Neuron (in vitro differentiated cells): ENCODE results near the gene LAMA2.

Source experiments
- H2AFZ ChIP-seq: one replicate; pipeline ENCODE4 v1.6.1; 2013; ENCODE audit warnings: low read depth, mild to moderate bottlenecking, inconsistent platforms, low read length, moderate library complexity
- H3K27me3 ChIP-seq: one replicate; pipeline ENCODE4 v1.6.1; 2013; ENCODE audit warnings: low read length; ENCODE audit not compliant: insufficient read depth
- H3K36me3 ChIP-seq: one replicate; pipeline ENCODE4 v1.6.1; 2013; ENCODE audit warnings: low read length; ENCODE audit not compliant: insufficient read depth
- H3K4me1 ChIP-seq: one replicate; pipeline ENCODE4 v1.6.1; 2013; ENCODE audit warnings: low read length; ENCODE audit not compliant: insufficient read depth
- H3K4me3 ChIP-seq: 2 replicates; pipeline ENCODE4 v1.5.1; 2013; ENCODE audit warnings: mild to moderate bottlenecking, low read length, moderate library complexity
- H3K9me3 ChIP-seq: one replicate; pipeline ENCODE4 v1.6.1; 2013; ENCODE audit warnings: low read length

LAMA2 gene

GRCh38 chr6:129364767-129365166 lies 481.8 kb downstream of the LAMA2 start:
- no peaks in the 10 kb centered on the region for H3K36me3 ChIP-seq
- H3K27me3 ChIP-seq = no peaks in the 10 kb centered on the region
- H2AFZ ChIP-seq = no peak overlapping the region

DNA sequence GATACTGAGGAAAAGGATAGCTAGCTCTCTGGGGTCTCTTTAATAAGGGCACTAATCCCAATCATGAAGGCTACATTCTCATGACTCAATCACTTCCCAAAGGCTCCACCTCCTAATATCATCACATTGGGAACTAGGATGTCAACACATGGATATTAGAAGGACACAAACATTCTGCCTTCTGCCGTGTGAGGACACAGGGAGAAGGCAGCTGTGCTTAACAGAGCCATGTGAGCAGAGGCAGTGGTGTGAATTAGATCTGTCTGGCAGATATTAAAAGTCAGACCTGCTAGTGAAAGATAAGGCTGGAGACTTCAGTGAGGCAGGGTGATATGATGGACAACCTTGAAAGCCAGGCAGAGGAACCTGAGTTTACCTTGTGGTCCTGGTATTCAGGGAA lies 485.1 kb downstream of the LAMA2 start:
- Histone ChIP-seq H3K4me1 (peaks cover 4% of the 10 kb centered on the region), H3K27me3 (no peaks in the 10 kb centered on the region), H3K9me3 (no peaks in the 10 kb centered on the region), H2AFZ (no peak overlapping the region), H3K4me3 (no peak overlapping the region), H3K36me3 (no peaks in the 10 kb centered on the region)

More at GRCh38 chr6:129364767-129365166, 481.8 kb downstream of the LAMA2 start:
- H3K4me1 ChIP-seq = peaks cover 1% of the 10 kb centered on the region
- no peak overlapping the region for H3K4me3 ChIP-seq
- H3K9me3 ChIP-seq = no peaks in the 10 kb centered on the region

DNA sequence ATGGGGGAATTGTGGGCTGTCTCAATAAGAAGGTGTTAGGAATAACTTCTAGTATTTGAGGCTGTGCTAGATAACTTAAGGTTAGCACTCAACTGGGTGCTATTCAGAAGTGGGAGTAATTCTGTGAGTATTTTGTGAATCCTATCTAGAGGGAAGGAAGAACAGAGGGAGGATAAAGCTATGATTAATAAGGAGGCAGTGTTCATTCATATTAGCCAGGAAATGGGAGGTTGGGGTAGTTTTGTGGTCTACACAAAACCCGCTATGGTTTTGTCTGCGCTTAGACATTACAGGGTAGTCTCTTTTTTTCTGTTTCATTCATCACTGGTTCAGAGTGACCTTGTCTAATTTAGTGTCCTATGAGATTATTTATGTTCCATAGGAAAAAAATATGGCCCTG lies 486.0 kb downstream of the LAMA2 start:
- Histone ChIP-seq H3K4me3 (no peak overlapping the region), H3K27me3 (no peaks in the 10 kb centered on the region), H2AFZ (no peak overlapping the region), H3K36me3 (no peaks in the 10 kb centered on the region), H3K4me1 (peaks cover 4% of the 10 kb centered on the region), H3K9me3 (no peaks in the 10 kb centered on the region)

DNA sequence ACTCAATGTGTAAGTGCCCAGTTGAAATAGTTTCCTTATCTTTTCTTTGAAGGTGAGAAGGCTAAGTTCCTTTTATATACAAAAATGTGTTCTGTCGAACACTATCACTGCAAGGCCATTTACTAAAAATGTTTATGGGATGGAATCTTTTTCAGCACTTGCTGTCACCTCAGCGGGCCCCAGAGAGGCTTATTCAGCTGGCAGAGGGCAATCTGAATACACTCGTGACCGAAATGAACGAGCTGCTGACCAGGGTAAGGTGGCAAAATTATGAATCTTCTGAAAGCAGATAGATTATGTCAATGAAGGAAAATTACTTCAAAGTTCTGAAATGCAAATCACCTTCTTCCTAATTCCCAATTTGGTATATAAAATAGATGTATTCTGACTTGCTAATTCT lies 486.8 kb downstream of the LAMA2 start:
- H3K36me3 ChIP-seq = no peaks in the 10 kb centered on the region
- peaks cover 4% of the 10 kb centered on the region for H3K4me1 ChIP-seq
- no peak overlapping the region for H3K4me3 ChIP-seq

GRCh38 chr6:129370268-129370916 lies 487.5 kb downstream of the LAMA2 start:
- Histone ChIP-seq H3K9me3 (no peaks in the 10 kb centered on the region), H3K27me3 (no peaks in the 10 kb centered on the region), H3K4me3 (no peak overlapping the region), H3K36me3 (no peaks in the 10 kb centered on the region), H3K4me1 (peaks cover 4% of the 10 kb centered on the region), H2AFZ (peak overlapping the region; percentile 8)

More for the DNA sequence above, 486.8 kb downstream of the LAMA2 start:
- Histone ChIP-seq H3K9me3 (no peaks in the 10 kb centered on the region), H3K27me3 (no peaks in the 10 kb centered on the region), H2AFZ (peak overlapping the region; percentile 8)

- no peaks in the 10 kb centered on the region for H3K27me3 ChIP-seq
- no peak overlapping the region for H3K4me3 ChIP-seq
- no peak overlapping the region for H2AFZ ChIP-seq
- no peaks in the 10 kb centered on the region for H3K36me3 ChIP-seq
- peaks cover 4% of the 10 kb centered on the region for H3K4me1 ChIP-seq
- H3K9me3 ChIP-seq = no peaks in the 10 kb centered on the region
These were observed 498.9 kb downstream of the LAMA2 start for GRCh38 chr6:129381885-129382284.

DNA sequence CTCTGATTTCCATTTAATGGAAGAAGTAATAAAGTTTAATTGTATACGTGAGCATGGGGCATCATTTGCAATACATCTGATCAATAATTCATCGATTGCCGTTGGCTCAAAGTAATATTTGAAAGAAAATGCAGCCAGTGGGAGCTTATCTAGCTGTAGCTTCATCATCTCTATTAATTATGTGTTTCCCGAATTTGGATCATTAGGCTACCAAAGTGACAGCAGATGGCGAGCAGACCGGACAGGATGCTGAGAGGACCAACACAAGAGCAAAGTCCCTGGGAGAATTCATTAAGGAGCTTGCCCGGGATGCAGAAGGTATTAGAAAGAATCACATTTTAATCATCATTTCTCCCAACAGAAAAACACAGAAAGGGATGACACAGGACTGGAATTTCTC lies 500.0 kb downstream of the LAMA2 start:
- Histone ChIP-seq H2AFZ (no peak overlapping the region), H3K4me3 (no peak overlapping the region), H3K4me1 (peaks cover 4% of the 10 kb centered on the region), H3K27me3 (no peaks in the 10 kb centered on the region), H3K9me3 (no peaks in the 10 kb centered on the region), H3K36me3 (no peaks in the 10 kb centered on the region)

- peaks cover 4% of the 10 kb centered on the region for H3K4me1 ChIP-seq
- H3K9me3 ChIP-seq = no peaks in the 10 kb centered on the region
- no peak overlapping the region for H2AFZ ChIP-seq
- H3K4me3 ChIP-seq = no peak overlapping the region
- H3K36me3 ChIP-seq = no peaks in the 10 kb centered on the region
- no peaks in the 10 kb centered on the region for H3K27me3 ChIP-seq
These were observed 502.2 kb downstream of the LAMA2 start for GRCh38 chr6:129385117-129385516.

DNA sequence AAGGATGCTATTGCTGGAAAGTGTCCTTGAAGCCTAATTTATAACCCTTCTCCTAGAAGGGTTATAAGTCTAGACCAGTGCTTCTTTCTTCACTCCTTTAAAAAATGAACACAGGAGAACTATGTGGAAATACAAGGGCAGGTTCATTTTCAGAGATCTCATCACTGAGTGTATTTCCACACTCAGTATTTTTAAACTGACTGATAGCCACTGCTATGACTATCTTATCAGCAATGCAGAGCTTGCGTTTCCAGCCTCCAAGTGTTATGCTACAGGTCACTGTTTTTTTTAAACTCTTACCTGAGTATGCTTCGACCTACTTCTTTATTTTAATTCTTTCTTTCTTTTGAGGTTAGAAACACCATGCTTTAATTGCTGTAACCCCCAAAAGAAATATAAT lies 508.0 kb downstream of the LAMA2 start:
- no peaks in the 10 kb centered on the region for H3K36me3 ChIP-seq
- H3K4me3 ChIP-seq = no peak overlapping the region

DNA sequence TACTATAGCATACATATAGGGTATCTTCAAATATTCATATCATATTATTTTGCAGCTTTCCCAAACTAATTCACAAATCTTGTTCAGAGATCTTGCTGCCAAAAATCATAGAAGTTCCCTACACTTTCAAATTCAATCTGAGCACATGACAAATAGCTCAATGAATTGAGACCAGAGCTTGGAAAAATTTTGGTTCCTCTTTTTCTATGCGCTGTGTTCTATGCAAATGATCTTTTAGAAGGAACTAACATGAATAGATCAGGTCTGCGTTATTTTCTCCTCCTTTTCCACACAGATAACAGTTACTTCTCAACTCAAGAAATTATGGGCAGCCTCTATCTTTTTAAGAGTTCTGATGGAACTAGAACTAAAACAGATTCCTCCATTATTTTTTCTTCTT lies 510.7 kb downstream of the LAMA2 start:
- Histone ChIP-seq H3K9me3 (no peaks in the 10 kb centered on the region), H3K27me3 (no peaks in the 10 kb centered on the region), H3K4me3 (no peak overlapping the region), H3K36me3 (no peaks in the 10 kb centered on the region), H2AFZ (no peak overlapping the region), H3K4me1 (peaks cover 3% of the 10 kb centered on the region)

More for the DNA sequence above, 508.0 kb downstream of the LAMA2 start:
- no peaks in the 10 kb centered on the region for H3K27me3 ChIP-seq
- no peaks in the 10 kb centered on the region for H3K9me3 ChIP-seq
- H3K4me1 ChIP-seq = peaks cover 3% of the 10 kb centered on the region
- no peak overlapping the region for H2AFZ ChIP-seq

GRCh38 chr6:129398764-129399163 lies 515.8 kb downstream of the LAMA2 start:
- H3K9me3 ChIP-seq = no peaks in the 10 kb centered on the region
- H3K4me3 ChIP-seq = no peak overlapping the region
- H3K36me3 ChIP-seq = no peaks in the 10 kb centered on the region
- no peaks in the 10 kb centered on the region for H3K27me3 ChIP-seq
- peaks cover 3% of the 10 kb centered on the region for H3K4me1 ChIP-seq
- no peak overlapping the region for H2AFZ ChIP-seq

- no peaks in the 10 kb centered on the region for H3K4me1 ChIP-seq
- no peak overlapping the region for H3K4me3 ChIP-seq
- H3K36me3 ChIP-seq = no peaks in the 10 kb centered on the region
- H3K9me3 ChIP-seq = no peaks in the 10 kb centered on the region
- H2AFZ ChIP-seq = no peak overlapping the region
- H3K27me3 ChIP-seq = no peaks in the 10 kb centered on the region
These were observed 519.3 kb downstream of the LAMA2 start for GRCh38 chr6:129402244-129402643.

- H2AFZ ChIP-seq = no peak overlapping the region
- H3K27me3 ChIP-seq = no peaks in the 10 kb centered on the region
- no peaks in the 10 kb centered on the region for H3K9me3 ChIP-seq
- H3K36me3 ChIP-seq = no peaks in the 10 kb centered on the region
- no peak overlapping the region for H3K4me3 ChIP-seq
- H3K4me1 ChIP-seq = no peaks in the 10 kb centered on the region
These were observed 528.2 kb downstream of the LAMA2 start for GRCh38 chr6:129411092-129411491.
